ENCODE data around the gene SERPINB7. TPM values are rescaled to one million over a fixed set of nuclear protein-coding genes. Genes with fewer than 3 reads are reported as not detected.

The SERPINB7 gene
- total and polyA plus RNA-seq, 2 experiments from 2014 or later: 12.2 to 13.8 TPM

- H3K27me3 ChIP-seq (replicated peaks; ENCODE audit: insufficient read depth): no peaks in the 10 kb centered on the region
- no peaks in the 10 kb centered on the region for H3K9me2 ChIP-seq (ENCODE audit: insufficient read depth)
- H3K79me2 ChIP-seq (ENCODE audit: insufficient read depth): no peaks in the 10 kb centered on the region
- no peak overlapping the region for H3K4me3 ChIP-seq
- H4K20me1 ChIP-seq (ENCODE audit: insufficient read depth): no peaks in the 10 kb centered on the region
- no peak overlapping the region for H3K9ac ChIP-seq
- 58 to 62% methylated on average over 4 of the region's 4 CpGs for WGBS, 2 experiments (ENCODE audit: low coverage in 1 of 2, low lambda C conversion rate in 2 of 2, missing lambda C conversion rate in 2 of 2)
- no peak overlapping the region for H3K27ac ChIP-seq
- TF ChIP-seq EZH2 (IDR thresholded peaks at IDR 0.05; ENCODE audit: insufficient read depth, poor library complexity, severe bottlenecking) (no peak), EZH2phosphoT487 (IDR thresholded peaks at IDR 0.05; ENCODE audit: insufficient read depth, low read depth) (no peak)
- no peaks in the 10 kb centered on the region for H3K36me3 ChIP-seq (ENCODE audit: low read depth)
- in situ Hi-C loops (cut with MboI): no loop called here
- H3K9me3 ChIP-seq (ENCODE audit: low read depth): no peaks in the 10 kb centered on the region
- H3K4me1 ChIP-seq (ENCODE audit: insufficient read depth): no peaks in the 10 kb centered on the region
- no peaks in the 10 kb centered on the region for H3F3A ChIP-seq (ENCODE audit: insufficient read depth)
- H3K4me2 ChIP-seq (ENCODE audit: unreplicated experiment): no peak overlapping the region
- DNase-seq: peak; percentile 58
- 0 out of 2 replicates have a peak overlapping the region, but pooled peaks have one; percentile 15 for H2AFZ ChIP-seq
Observed at GRCh38 chr18:63850020-63850419, 74.8 kb downstream of the SERPINB7 start.

GRCh38 chr18:63850636-63851035, 75.4 kb downstream of the SERPINB7 start:
- in situ Hi-C loops (cut with MboI): no loop called here

More at GRCh38 chr18:63850636-63851035, 75.4 kb downstream of the SERPINB7 start:
- H3F3A ChIP-seq (ENCODE audit: insufficient read depth): no peaks in the 10 kb centered on the region
- no peak overlapping the region for H3K4me3 ChIP-seq
- H3K9me3 ChIP-seq (ENCODE audit: low read depth): no peaks in the 10 kb centered on the region
- no peaks in the 10 kb centered on the region for H3K4me1 ChIP-seq (ENCODE audit: insufficient read depth)
- DNase-seq: no peak
- H3K27ac ChIP-seq: no peak overlapping the region
- no peak overlapping the region for H2AFZ ChIP-seq
- H3K79me2 ChIP-seq (ENCODE audit: insufficient read depth): no peaks in the 10 kb centered on the region
- 97 to 98% methylated on average over 2 of the region's 2 CpGs for WGBS, 2 experiments (ENCODE audit: low coverage in 1 of 2, low lambda C conversion rate in 2 of 2, missing lambda C conversion rate in 2 of 2)
- H3K4me2 ChIP-seq (ENCODE audit: unreplicated experiment): no peak overlapping the region
- H4K20me1 ChIP-seq (ENCODE audit: insufficient read depth): no peaks in the 10 kb centered on the region
- H3K9me2 ChIP-seq (ENCODE audit: insufficient read depth): no peaks in the 10 kb centered on the region
- TF ChIP-seq EZH2phosphoT487 (IDR thresholded peaks at IDR 0.05; ENCODE audit: insufficient read depth, low read depth) (no peak), EZH2 (IDR thresholded peaks at IDR 0.05; ENCODE audit: insufficient read depth, poor library complexity, severe bottlenecking) (no peak)
- H3K9ac ChIP-seq: no peak overlapping the region
- H3K27me3 ChIP-seq (replicated peaks; ENCODE audit: insufficient read depth): no peaks in the 10 kb centered on the region
- H3K36me3 ChIP-seq (ENCODE audit: low read depth): no peaks in the 10 kb centered on the region

Other genes starting within 250 kb of the SERPINB7 start
- gene SERPINB12, start 233.0 kb upstream of the SERPINB7 start, total RNA-seq (2014; rRNA removed; shearing (Covaris generic)): not detected in 2 replicates
- gene SERPINB12, start 233.0 kb upstream of the SERPINB7 start, polyA plus RNA-seq (2016; fragmentation: Nextera tagmentation; extraction: Ambion mirVana): not detected in 2 replicates
- not detected in 2 replicates for gene SERPINB13, start 188.1 kb upstream of the SERPINB7 start, total RNA-seq (2014; rRNA removed; shearing (Covaris generic))
- gene SERPINB13, start 188.1 kb upstream of the SERPINB7 start, polyA plus RNA-seq (2016; fragmentation: Nextera tagmentation; extraction: Ambion mirVana): not detected in 2 replicates
- not detected in 2 replicates for gene SERPINB4, start 131.2 kb upstream of the SERPINB7 start, total RNA-seq (2014; rRNA removed; shearing (Covaris generic))
- gene SERPINB4, start 131.2 kb upstream of the SERPINB7 start, polyA plus RNA-seq (2016; fragmentation: Nextera tagmentation; extraction: Ambion mirVana): not detected in 2 replicates
- gene SERPINB3, start 113.5 kb upstream of the SERPINB7 start, total RNA-seq (2014; rRNA removed; shearing (Covaris generic)): not detected in 2 replicates
- 0.24 TPM in 1 of 2 replicates, not detected in the other for gene SERPINB3, start 113.5 kb upstream of the SERPINB7 start, polyA plus RNA-seq (2016; fragmentation: Nextera tagmentation; extraction: Ambion mirVana)
- not detected in 2 replicates for gene SERPINB11, start 72.5 kb upstream of the SERPINB7 start, total RNA-seq (2014; rRNA removed; shearing (Covaris generic))
- not detected in 2 replicates for gene SERPINB11, start 72.5 kb upstream of the SERPINB7 start, polyA plus RNA-seq (2016; fragmentation: Nextera tagmentation; extraction: Ambion mirVana)
- gene SERPINB2, start 112.3 kb downstream of the SERPINB7 start, total RNA-seq (2014; rRNA removed; shearing (Covaris generic)): 6.1 and 13.0 TPM in 2 replicates
- gene SERPINB2, start 112.3 kb downstream of the SERPINB7 start, polyA plus RNA-seq (2016; fragmentation: Nextera tagmentation; extraction: Ambion mirVana): 10.6 and 10.7 TPM in 2 replicates
- not detected in 2 replicates for gene SERPINB10, start 132.5 kb downstream of the SERPINB7 start, total RNA-seq (2014; rRNA removed; shearing (Covaris generic))
- not detected in 2 replicates for gene SERPINB10, start 132.5 kb downstream of the SERPINB7 start, polyA plus RNA-seq (2016; fragmentation: Nextera tagmentation; extraction: Ambion mirVana)
- gene HMSD, start 173.9 kb downstream of the SERPINB7 start, total RNA-seq (2014; rRNA removed; shearing (Covaris generic)): not detected in 2 replicates
- 0.83 TPM in 1 of 2 replicates, not detected in the other for gene HMSD, start 173.9 kb downstream of the SERPINB7 start, polyA plus RNA-seq (2016; fragmentation: Nextera tagmentation; extraction: Ambion mirVana)
- gene SERPINB8, start 194.7 kb downstream of the SERPINB7 start, total RNA-seq (2014; rRNA removed; shearing (Covaris generic)): 21.2 and 25.3 TPM in 2 replicates
- gene SERPINB8, start 194.7 kb downstream of the SERPINB7 start, polyA plus RNA-seq (2016; fragmentation: Nextera tagmentation; extraction: Ambion mirVana): 57.3 and 61.7 TPM in 2 replicates